HG02571 (cell line): Measurements from ENCODE around the gene PSME3.

ENCODE experiments used
- ATAC-seq: cut with Tn5 transposase; IDR thresholded peaks from one replicate; pipeline ENCODE4 v1.9.1; 2021; ENCODE audit warnings: mild to moderate bottlenecking, moderate library complexity; ENCODE audit not compliant: unreplicated experiment

Gene PSME3, protein sequence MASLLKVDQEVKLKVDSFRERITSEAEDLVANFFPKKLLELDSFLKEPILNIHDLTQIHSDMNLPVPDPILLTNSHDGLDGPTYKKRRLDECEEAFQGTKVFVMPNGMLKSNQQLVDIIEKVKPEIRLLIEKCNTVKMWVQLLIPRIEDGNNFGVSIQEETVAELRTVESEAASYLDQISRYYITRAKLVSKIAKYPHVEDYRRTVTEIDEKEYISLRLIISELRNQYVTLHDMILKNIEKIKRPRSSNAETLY

GRCh38 chr17:42832934-42833766, at the start of gene PSME3:
Gene PSME3 (plus strand): TSS chr17:42833397. CDS start chr17:42833632, 235 bp downstream.
- peak; percentile 86 for ATAC-seq

GRCh38 chr17:42783791-42784138, 49.4 kb upstream of the PSME3 start:
- no peak for ATAC-seq

- no peak for ATAC-seq
Measured at GRCh38 chr17:42784409-42784808, 48.8 kb upstream of the PSME3 start.

DNA sequence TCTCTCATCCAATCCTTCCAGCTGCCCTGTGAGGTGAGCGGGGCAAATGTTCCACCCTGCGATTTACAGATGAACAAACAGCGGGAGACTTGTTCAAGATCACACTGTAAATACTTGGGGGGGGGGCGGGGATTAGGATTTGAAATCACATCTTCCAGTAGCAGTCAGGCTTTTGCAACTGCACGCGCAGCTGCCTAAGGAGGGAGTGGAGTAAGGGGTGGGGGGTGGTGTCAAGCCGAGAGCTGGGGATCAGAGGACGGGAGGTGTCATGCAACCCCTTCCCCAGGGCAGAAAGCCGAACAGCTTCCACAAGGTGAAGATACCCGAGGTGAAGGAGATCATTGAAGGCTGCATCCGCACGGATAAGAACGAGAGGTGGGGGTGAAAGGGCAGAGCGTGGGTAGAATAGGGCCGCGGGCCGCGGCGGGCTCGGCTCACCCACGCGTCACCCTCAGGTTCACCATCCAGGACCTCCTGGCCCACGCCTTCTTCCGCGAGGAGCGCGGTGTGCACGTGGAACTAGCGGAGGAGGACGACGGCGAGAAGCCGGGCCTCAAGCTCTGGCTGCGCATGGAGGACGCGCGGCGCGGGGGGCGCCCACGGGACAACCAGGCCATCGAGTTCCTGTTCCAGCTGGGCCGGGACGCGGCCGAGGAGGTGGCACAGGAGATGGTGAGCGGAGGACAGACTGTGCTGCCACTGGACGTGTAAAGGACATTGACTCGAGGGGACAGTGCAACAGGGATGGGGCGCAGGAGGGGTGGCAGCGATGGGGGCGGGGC, 48.2 kb upstream of the PSME3 start:
- no peak for ATAC-seq

DNA sequence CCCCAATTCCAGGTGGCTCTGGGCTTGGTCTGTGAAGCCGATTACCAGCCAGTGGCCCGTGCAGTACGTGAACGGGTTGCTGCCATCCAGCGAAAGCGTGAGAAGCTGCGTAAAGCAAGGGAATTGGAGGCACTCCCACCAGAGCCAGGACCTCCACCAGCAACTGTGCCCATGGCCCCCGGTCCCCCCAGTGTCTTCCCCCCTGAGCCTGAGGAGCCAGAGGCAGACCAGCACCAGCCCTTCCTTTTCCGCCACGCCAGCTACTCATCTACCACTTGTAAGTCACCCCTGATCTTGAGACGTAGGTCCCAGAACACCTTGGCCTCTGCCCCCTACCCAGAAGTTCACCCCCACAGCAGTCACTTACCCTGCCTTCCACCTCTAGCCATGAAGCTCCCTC, 45.9 kb upstream of the PSME3 start:
- ATAC-seq, result no peak

DNA sequence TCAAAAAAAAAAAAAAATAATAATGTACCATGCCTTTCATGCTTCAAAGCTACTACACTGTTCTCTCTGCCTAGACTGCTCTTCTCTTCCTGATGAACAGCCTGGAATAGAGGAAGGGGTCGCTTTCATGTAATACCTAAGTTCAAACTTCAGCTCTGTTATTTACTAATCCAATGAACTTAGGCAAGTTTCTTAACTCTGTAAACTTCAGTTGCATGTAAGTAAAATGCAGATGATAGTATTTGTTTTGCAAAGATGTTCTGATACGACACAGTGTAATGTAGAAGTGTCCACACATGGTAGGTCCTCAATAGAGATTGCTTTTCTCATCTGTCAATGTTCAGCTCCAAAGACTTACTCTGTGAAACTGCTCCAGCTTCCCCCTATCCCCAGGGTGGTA, 41.2 kb upstream of the PSME3 start:
- no peak for ATAC-seq

DNA sequence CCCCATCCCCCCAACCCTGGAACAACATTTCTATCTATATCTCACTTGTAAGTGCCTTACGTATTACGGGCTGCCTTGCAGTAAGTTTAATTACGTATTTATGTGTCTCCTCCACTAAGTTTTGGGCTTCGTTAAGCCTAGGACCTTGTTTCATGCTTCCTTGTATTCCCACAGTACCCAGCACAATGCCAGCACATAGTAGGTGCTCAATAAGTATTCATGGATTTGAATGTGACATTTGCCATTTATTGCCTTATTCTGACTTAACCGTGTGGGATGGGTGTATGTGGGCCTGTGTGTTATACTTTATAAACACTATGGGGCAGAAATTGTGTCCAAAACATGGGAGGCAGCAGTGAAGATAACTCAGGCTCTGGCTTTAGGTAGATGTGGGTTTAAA, 40.7 kb upstream of the PSME3 start:
- ATAC-seq, result no peak

DNA sequence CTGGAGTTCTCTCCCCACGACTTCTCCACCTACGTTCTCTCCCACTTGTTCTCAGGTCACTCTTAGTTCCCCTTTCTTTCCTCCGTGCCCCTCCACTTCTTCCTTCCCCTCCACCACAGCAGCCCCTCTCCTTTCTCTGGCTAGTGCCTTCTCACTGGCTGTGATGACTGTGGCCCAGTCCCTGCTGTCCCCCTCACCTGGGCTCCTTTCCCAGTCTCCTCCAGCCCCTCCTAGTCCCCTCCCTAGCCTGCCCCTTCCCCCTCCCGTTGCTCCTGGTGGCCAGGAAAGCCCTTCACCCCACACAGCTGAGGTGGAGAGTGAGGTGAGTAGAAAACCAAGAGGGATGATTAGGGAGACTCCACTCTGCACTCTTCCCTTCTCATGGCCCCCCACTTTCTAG, 38.1 kb upstream of the PSME3 start:
- no peak for ATAC-seq

GRCh38 chr17:42795465-42795864, 37.7 kb upstream of the PSME3 start:
- no peak for ATAC-seq

DNA sequence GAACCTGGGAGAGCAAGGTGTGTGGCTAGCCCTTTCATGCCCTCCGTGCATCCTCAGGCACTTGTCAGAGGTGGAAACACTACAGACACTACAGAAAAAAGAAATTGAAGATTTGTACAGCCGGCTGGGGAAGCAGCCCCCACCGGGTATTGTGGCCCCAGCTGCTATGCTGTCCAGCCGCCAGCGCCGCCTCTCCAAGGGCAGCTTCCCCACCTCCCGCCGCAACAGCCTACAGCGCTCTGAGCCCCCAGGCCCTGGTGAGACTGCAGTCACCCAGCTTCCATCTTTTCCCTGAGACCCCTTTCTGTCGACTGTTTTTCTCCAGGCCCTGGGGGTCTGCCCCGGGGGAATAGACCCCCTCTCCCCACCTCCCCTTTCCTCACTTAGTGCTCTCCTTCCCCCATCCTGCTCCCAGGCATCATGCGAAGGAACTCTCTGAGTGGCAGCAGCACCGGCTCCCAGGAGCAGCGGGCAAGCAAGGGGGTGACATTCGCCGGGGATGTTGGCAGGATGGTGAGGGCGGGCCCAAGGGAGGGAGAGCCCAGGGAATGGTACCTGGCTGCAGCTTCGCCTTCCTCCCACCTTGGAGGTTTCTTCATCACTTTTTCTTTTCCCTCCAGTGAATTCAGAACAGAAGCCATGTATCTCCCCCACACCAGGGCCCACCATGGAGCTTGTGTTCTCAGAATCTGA, 37.0 kb upstream of the PSME3 start:
- no peak for ATAC-seq

DNA sequence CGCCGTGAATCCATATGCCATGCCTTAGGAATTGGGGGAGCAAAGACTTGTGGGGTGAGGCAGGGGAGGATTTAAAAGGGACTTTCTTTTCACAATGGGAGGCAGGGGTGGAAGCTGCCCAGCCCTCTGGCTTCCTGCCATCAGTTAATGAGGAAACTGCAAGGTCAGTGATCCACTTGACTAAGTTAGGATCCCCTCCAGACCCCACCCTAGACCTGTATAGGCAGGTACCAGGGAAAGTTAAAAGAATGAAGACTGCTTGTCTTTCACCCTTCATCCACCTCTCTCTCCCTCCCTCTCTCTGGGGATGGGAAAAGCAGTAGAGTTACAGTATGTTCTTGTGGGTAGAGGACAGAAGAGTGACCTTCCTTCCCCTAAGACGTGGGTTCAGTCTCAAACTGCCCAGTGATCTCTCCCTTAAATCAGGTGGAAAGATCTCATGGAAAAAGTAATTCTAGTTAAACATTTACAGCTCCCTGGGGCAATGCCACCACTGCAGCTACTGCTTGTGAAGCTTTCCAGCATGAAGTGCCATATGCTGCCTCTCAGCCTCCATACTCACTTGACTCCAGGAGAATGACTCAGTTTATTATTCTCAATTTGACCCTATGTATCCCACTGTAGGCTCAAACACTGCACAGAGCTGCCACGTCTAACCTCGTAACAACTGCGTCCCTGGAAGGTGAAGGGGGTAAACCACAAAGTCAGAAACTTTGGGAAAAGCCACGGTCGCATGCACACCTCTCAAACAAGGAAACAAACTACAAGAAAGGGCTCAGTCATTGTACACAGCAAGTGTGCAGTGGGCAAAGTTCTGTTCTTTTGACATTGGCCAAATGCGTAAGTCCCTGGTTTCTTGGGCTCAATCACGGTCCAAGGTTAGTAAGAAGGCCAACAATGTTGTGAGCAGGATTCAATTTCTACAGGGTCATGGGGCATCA, 35.9 kb upstream of the PSME3 start:
- ATAC-seq, result no peak

DNA sequence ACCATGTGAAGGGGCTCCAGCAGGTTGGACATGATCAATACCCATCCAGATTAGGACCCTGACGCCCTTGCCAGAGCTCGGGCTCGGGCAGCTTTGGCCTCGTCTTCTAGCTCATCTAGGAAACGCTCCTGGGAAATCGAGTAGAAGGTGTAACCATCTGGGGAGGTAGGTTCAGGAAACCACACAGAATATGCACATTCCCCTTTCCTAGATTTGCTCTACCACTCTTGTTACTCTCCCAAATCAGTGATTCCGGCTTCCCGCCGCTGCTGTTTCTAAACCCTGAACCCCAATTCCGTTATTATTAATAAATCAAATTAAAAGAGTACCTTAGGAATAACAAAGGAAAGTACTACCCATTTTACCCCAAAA, 35.2 kb upstream of the PSME3 start:
- ATAC-seq, result no peak

DNA sequence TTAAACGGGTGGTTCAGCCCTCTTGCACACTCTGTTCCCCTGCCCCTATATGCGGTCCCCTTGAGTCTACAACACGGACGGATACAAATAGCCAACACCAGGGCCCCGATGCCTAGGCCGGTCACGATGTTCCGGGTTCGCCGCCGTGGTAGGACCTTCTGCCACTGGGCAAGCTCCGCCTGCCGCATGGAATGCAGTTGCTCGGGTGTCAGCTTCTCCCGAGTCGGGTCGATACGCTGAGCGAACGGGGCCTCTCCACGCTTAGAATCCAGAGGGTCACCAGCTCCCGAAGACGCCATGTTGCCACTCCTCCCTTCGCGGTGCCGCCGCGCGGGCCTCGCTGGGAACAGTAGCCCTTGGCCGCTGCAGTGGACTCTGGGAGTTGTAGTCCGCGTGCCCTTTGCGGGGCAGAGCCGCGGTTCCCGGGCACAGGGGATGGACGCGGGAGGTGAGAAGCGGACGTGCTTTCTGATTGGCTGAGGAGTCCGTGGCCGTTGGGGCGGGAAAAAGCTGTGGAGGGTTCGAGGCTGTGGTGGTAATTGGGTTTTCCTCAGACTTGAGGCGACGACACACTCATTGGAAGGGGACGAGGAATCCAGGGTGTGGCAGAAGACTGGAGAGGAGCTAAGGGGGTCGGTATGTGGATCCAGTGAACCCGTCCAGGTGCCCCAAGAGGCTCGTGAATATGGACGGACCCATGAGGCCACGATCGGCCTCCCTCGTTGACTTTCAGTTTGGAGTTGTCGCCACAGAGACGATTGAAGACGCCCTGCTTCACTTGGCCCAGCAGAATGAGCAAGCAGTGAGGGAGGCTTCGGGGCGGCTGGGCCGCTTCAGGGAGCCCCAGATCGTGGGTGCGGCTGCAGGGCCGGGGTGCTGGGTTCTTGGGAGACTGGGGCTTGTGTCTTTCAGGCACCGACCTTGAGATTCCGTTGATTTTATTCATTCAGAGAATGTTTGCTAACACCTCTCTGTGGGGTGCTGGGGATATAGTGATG, 34.5 kb upstream of the PSME3 start, which contains the start of the genes CNTD1 and COA3:
TSS of gene CNTD1 (plus strand) at position 479 of the 998 bp plus-strand sequence. CDS start at position 686, 207 bp downstream.
TSS of gene COA3 (minus strand) at position 322 of the 998 bp plus-strand sequence. CDS start at position 299, 23 bp downstream.
- peak; percentile 63 for ATAC-seq

GRCh38 chr17:42803074-42803883, 29.9 kb upstream of the PSME3 start:
- no peak for ATAC-seq

GRCh38 chr17:42804918-42805367, 28.3 kb upstream of the PSME3 start:
- no peak for ATAC-seq

GRCh38 chr17:42806249-42806648, 26.9 kb upstream of the PSME3 start:
- ATAC-seq, result no peak

DNA sequence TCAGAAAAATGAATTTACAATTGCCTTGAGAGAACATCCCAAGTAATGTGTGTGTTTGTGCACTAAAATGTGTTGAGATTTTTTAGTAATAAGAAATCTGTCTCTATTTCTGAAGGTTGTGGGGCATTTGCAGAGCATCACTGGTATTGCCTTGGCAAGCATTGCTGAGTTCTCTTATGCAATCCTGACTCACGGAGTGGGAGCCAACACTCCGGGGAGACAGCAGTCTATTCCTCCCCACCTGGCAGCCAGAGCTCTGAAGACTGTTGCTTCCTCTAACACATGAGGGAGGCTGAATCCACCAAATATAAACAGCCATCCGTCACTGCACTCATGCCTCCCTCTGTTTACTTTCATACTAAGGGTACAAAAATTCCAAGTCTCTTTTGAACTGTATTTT, 23.9 kb upstream of the PSME3 start:
- no peak for ATAC-seq
